SK-N-SH (cell line): ENCODE measurements around the gene TBC1D8. TPM values are rescaled to one million over a fixed set of nuclear protein-coding genes. Genes with fewer than 3 reads are reported as not detected.

ENCODE experiments used
- CTCF ChIA-PET: fragments of 300-600, 350-600 bp; formaldehyde crosslinking; extraction: SDS; loops from one replicate; lab custom pipeline; 2021; lab: Yijun Ruan, JAX
- POLR2A ChIA-PET: fragments of 350-600 bp; sonication (Branson Sonifier 250); formaldehyde crosslinking; extraction: SDS; loops from one replicate; lab custom pipeline; 2020; ENCODE audit warnings: antibody characterized with exemption, inconsistent platforms; lab: Yijun Ruan, JAX
- DNase-seq: peaks from one replicate; pipeline ENCODE4 v3.0.0; 2012
- H2AFZ ChIP-seq: fragments of 200-600 bp; sonication (generic); 2 replicates; pipeline ENCODE4 v1.8.1; 2016; ENCODE audit warnings: antibody characterized with exemption, mild to moderate bottlenecking, low read depth
- H3F3A ChIP-seq: fragments of 200-600 bp; sonication (generic); replicated peaks from 2 replicates; pipeline ENCODE3; 2016; ENCODE audit warnings: antibody characterized with exemption, mild to moderate bottlenecking; ENCODE audit not compliant: insufficient read depth
- H3K27ac ChIP-seq, 2 experiments: fragments of 200-500 bp in 1 of 2; fragments of 200-600 bp in 1 of 2; sonication (Bioruptor generic) in 1 of 2; sonication (generic), shearing (Covaris generic) in 1 of 2; 2 replicates each; pipeline versions ENCODE4 v1.5.1 to v1.6.1; 2014 to 2016; ENCODE audit warnings: low read depth in 2 of 2, inconsistent platforms in 1 of 2, low read length in 1 of 2, mild to moderate bottlenecking in 1 of 2, mixed read lengths in 1 of 2
- H3K27me3 ChIP-seq: fragments of 200-600 bp; sonication (generic), shearing (Covaris generic); 2 replicates; pipeline ENCODE4 v1.6.1; 2016; ENCODE audit warnings: mixed run types; ENCODE audit not compliant: insufficient read depth
- H3K36me3 ChIP-seq, 2 experiments: fragments of 200-500 bp in 1 of 2; fragments of 200-600 bp in 1 of 2; sonication (Bioruptor generic) in 1 of 2; sonication (generic) in 1 of 2; replicated peaks in 1 of 2; 2 replicates each; pipeline versions ENCODE3 to v1.5.1; 2014 to 2016; ENCODE audit warnings: low read length in 1 of 2, mild to moderate bottlenecking in 1 of 2; ENCODE audit not compliant: insufficient read depth in 2 of 2, control insufficient read depth in 1 of 2
- H3K4me1 ChIP-seq, 2 experiments: fragments of 200-500 bp in 1 of 2; fragments of 200-600 bp in 1 of 2; sonication (Bioruptor generic) in 1 of 2; sonication (generic), shearing (Covaris generic) in 1 of 2; 2 replicates each; pipeline versions ENCODE4 v1.5.1 to v1.6.1; 2014 to 2016; ENCODE audit warnings: low read depth in 1 of 2, low read length in 1 of 2, mixed run types in 1 of 2; ENCODE audit not compliant: insufficient read depth in 2 of 2, control insufficient read depth in 1 of 2
- H3K4me2 ChIP-seq: fragments of 200-600 bp; sonication (generic), shearing (Covaris generic); 2 replicates; pipeline ENCODE4 v1.6.1; 2017; ENCODE audit warnings: mixed run types
- H3K4me3 ChIP-seq, 2 experiments: fragments of 200-500 bp in 1 of 2; fragments of 200-600 bp in 1 of 2; sonication (Bioruptor generic) in 1 of 2; sonication (generic), shearing (Covaris generic) in 1 of 2; 2 replicates each; pipeline versions ENCODE4 v1.5.1 to v1.8.1; 2014 to 2016; ENCODE audit warnings: low read depth in 2 of 2, inconsistent platforms in 1 of 2, low read length in 1 of 2, mild to moderate bottlenecking in 1 of 2, mixed read lengths in 1 of 2, moderate library complexity in 1 of 2
- H3K79me2 ChIP-seq: fragments of 200-600 bp; sonication (generic); 2 replicates; pipeline ENCODE4 v1.8.1; 2017; ENCODE audit warnings: mild to moderate bottlenecking; ENCODE audit not compliant: insufficient read depth
- H3K9ac ChIP-seq: fragments of 200-600 bp; sonication (generic); 2 replicates; pipeline ENCODE4 v1.6.1; 2017; ENCODE audit warnings: mixed run types
- H3K9me2 ChIP-seq: fragments of 200-600 bp; sonication (generic); 2 replicates; pipeline ENCODE4 v1.6.1; 2017; ENCODE audit warnings: mixed run types
- H3K9me3 ChIP-seq: fragments of 200-600 bp; sonication (generic); 2 replicates; pipeline ENCODE4 v1.6.1; 2017; ENCODE audit warnings: mixed run types, mild to moderate bottlenecking, moderate library complexity
- H4K20me1 ChIP-seq: fragments of 200-600 bp; sonication (generic); 2 replicates; pipeline ENCODE4 v1.6.1; 2017; ENCODE audit warnings: mild to moderate bottlenecking, mixed run types; ENCODE audit not compliant: insufficient read depth
- CTCF ChIP-seq: fragments of 200-600 bp; sonication (generic); IDR thresholded peaks from 2 replicates; pipeline ENCODE4 v1.6.1; 2017; ENCODE audit warnings: antibody characterized with exemption, mild to moderate bottlenecking, moderate library complexity
- EP300 ChIP-seq, 2 experiments: IDR thresholded peaks; 2 replicates each; pipeline versions ENCODE4 v1.4.0 to v1.6.1; 2012; ENCODE audit warnings: borderline replicate concordance in 1 of 2, low read depth in 1 of 2, low read length in 1 of 2
- GATA2 ChIP-seq: sonication (generic); formaldehyde crosslinking; IDR thresholded peaks from 2 replicates; pipeline ENCODE4 v1.5.0; 2020; ENCODE audit warnings: mild to moderate bottlenecking, missing genetic modification reagents
- MXI1 ChIP-seq: IDR thresholded peaks from 2 replicates; pipeline ENCODE4 v1.6.1; 2012; ENCODE audit warnings: mild to moderate bottlenecking, low read depth, low read length, improper control_type of control experiment
- PBX3 ChIP-seq: IDR thresholded peaks from 2 replicates; pipeline ENCODE4; 2012
- RAD21 ChIP-seq: IDR thresholded peaks from 2 replicates; pipeline ENCODE4 v1.6.1; 2012; ENCODE audit warnings: mild to moderate bottlenecking, low read length
- SMC3 ChIP-seq: IDR thresholded peaks from 2 replicates; pipeline ENCODE4 v1.6.1; 2012; ENCODE audit warnings: low read depth, low read length, improper control_type of control experiment
- TEAD4 ChIP-seq: IDR thresholded peaks from 2 replicates; pipeline ENCODE4 v1.4.0; 2012; ENCODE audit warnings: mild to moderate bottlenecking, borderline replicate concordance; ENCODE audit not compliant: insufficient read depth
- USF2 ChIP-seq: fragments of 150-350 bp; IDR thresholded peaks from 2 replicates; pipeline ENCODE4 v1.6.1; 2017; ENCODE audit warnings: antibody characterized with exemption, low read length, low read depth, borderline replicate concordance
- WGBS: methylation state at CpG from one replicate; pipeline ENCODE4 v1.1.6; 2017; ENCODE audit warnings: low lambda C conversion rate; 5-methylcytosine and 5-hydroxymethylcytosine counted together
- polyA plus RNA-seq, 3 experiments: library from polyadenylated mRNA; depleted of rRNA; stranded (reverse); fragments of >200 nt; gene quantifications; 2 replicates each; pipeline ENCODE4 v1.2.3, GENCODE V29; 2012
- TF ChIP-seq, protein P1 (sequence below): IDR thresholded peaks from 2 replicates; pipeline ENCODE4 v1.6.1; 2012; ENCODE audit warnings: mild to moderate bottlenecking, low read depth, low read length, moderate library complexity

The TBC1D8 gene
- polyA plus RNA-seq, 1 of the 3 experiments (the other 2 are of a cell fraction), result 5.3 TPM

DNA sequence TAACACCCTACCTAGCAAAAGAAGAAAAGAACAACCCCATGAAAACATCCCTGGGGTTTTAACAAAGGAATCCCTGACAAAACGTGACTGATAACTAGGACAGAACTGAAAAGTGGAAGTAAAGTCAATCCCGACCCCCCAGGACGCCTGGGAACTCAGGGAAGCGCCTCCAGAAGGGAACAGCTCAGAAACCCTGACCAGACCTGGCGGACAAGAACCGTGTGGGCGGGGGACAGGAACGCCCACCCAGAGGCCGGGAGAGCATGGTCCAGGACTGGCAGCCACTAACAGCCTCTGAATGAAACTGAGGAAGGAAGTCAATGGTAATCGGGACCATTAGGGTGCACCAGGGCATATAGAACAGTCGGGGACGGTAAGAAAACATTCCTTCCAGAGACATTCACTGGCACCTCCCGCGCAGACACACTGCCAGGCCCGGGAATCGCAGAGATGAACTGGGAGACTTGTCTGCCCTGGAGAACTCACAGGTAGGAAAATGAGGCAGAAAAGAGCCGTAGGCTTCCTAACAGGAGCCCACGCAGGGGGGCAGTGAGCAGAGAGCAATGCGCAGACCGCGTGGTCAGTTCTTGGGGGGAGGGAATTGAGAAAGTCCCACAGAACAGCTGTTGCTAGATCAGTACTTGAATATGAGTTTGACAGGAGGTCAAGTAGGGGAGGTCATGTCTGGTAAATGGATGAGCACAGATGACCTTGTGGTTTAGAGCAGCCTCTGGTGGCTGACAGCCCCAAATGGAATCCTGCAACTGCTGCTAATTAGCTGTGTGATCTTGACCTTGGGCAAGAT, 1.3 kb upstream of the TBC1D8 start:
- Histone ChIP-seq H2AFZ (no peak overlapping the region; the same call in 1 of the 2 replicates), H3K27me3 (no peaks in the 10 kb centered on the region), H3K4me2 (peak overlapping the region; percentile 75; the same call in 1 of the 2 replicates), H3K4me1 (peaks cover 0 to 28% of the 10 kb centered on the region in 2 experiments; a peak in 2 of 4 replicates), H3K4me3 (no peak overlapping the region; a peak in 1 of 4 replicates), H3K36me3 (no peaks in the 10 kb centered on the region), H3K79me2 (no peaks in the 10 kb centered on the region)
- WGBS, result 82% methylated on average over 21 of the region's 21 CpGs
- TF ChIP-seq CTCF (peak; percentile 61), PBX3 (0 out of 2 replicates have a peak, but pooled peaks have one; percentile 4), SMC3 (peak; percentile 81), USF2 (no peak), RAD21 (peak; percentile 87)
- TF ChIP-seq, all 33 proteins: peak for 4
- Histone ChIP-seq H3K9me2 (no peaks in the 10 kb centered on the region), H4K20me1 (no peaks in the 10 kb centered on the region), H3K27ac (peak overlapping the region in 1 of 2 experiments; percentile 91; a peak in 1 of 4 replicates), H3K9me3 (no peaks in the 10 kb centered on the region), H3K9ac (no peak overlapping the region), H3F3A (no peaks in the 10 kb centered on the region)
- CTCF ChIA-PET, result interaction anchor here (0.6 to 8.8 kb wide), 31 partner anchors 8 to 728 kb away, joined by 3 to 99 read pairs (median 5); partner anchors contain the start of gene RPL31
- DNase-seq, result peak; percentile 47
- POLR2A ChIA-PET, result interaction anchor here (0.6 to 1.1 kb wide), 2 partner anchors 115 to 151 kb away, joined by 3 read pairs; partner anchors contain the start of gene RPL31

- Histone ChIP-seq H3K9me3 (no peaks in the 10 kb centered on the region), H3K9me2 (no peaks in the 10 kb centered on the region), H3K36me3 (no peaks in the 10 kb centered on the region), H3K27me3 (no peaks in the 10 kb centered on the region), H3K79me2 (no peaks in the 10 kb centered on the region), H3K4me3 (peak overlapping the region; percentile 64 to 78), H3K4me2 (peak overlapping the region; percentile 75), H3K9ac (peak overlapping the region; percentile 67), H4K20me1 (no peaks in the 10 kb centered on the region), H3K27ac (peak overlapping the region; percentile 31 to 91; a peak in 3 of 4 replicates), H2AFZ (peak overlapping the region; percentile 87), H3F3A (no peaks in the 10 kb centered on the region), H3K4me1 (peaks cover 0 to 28% of the 10 kb centered on the region in 2 experiments; a peak in 2 of 4 replicates)
- no peak for DNase-seq
- POLR2A ChIA-PET, result interaction anchor here (0.6 to 1.9 kb wide), 7 partner anchors 39 to 344 kb away, joined by 3 to 12 read pairs (median 4); partner anchors contain the start of genes CNOT11 and RPL31
- WGBS, result 50% methylated on average over 14 of the region's 14 CpGs
- CTCF ChIA-PET, result interaction anchor here (0.7 to 8.8 kb wide), 16 partner anchors 8 to 146 kb away, joined by 3 to 99 read pairs (median 4); partner anchors contain the start of gene RPL31
- TF ChIP-seq EP300 (IDR thresholded peaks at IDR 0.05; ENCODE audit: borderline replicate concordance in 1 of 2, low read depth in 1 of 2, low read length in 1 of 2), result no peak
- no peak for TF ChIP-seq GATA2 (CRISPR knock-in tag)
- TF ChIP-seq CTCF, result no peak
- TF ChIP-seq PBX3, result no peak
- no peak for TF ChIP-seq RAD21
- no peak for TF ChIP-seq MXI1
- TF ChIP-seq TEAD4, result no peak
- TF ChIP-seq, protein P1, sequence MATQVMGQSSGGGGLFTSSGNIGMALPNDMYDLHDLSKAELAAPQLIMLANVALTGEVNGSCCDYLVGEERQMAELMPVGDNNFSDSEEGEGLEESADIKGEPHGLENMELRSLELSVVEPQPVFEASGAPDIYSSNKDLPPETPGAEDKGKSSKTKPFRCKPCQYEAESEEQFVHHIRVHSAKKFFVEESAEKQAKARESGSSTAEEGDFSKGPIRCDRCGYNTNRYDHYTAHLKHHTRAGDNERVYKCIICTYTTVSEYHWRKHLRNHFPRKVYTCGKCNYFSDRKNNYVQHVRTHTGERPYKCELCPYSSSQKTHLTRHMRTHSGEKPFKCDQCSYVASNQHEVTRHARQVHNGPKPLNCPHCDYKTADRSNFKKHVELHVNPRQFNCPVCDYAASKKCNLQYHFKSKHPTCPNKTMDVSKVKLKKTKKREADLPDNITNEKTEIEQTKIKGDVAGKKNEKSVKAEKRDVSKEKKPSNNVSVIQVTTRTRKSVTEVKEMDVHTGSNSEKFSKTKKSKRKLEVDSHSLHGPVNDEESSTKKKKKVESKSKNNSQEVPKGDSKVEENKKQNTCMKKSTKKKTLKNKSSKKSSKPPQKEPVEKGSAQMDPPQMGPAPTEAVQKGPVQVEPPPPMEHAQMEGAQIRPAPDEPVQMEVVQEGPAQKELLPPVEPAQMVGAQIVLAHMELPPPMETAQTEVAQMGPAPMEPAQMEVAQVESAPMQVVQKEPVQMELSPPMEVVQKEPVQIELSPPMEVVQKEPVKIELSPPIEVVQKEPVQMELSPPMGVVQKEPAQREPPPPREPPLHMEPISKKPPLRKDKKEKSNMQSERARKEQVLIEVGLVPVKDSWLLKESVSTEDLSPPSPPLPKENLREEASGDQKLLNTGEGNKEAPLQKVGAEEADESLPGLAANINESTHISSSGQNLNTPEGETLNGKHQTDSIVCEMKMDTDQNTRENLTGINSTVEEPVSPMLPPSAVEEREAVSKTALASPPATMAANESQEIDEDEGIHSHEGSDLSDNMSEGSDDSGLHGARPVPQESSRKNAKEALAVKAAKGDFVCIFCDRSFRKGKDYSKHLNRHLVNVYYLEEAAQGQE, result no peak
Measured at GRCh38 chr2:101151859-101152271, 683 bp upstream of the TBC1D8 start.
